ENCODE measurements around the gene PTCH1.

The PTCH1 gene

GRCh38 chr9:95444160-95444559 lies 72.6 kb downstream of the PTCH1 start:
- peaks cover 12 to 53% of the 10 kb centered on the region in 2 experiments; a peak in 2 of 3 replicates for H3K36me3 ChIP-seq (ENCODE audit: control insufficient read depth in 2 of 2, insufficient read depth in 1 of 2, low read length in 2 of 2)
- no peaks in the 10 kb centered on the region for H3K4me1 ChIP-seq (ENCODE audit: control insufficient read depth, insufficient read depth, low read length)
- POLR2A ChIA-PET = interaction anchor here (0.7 to 0.9 kb wide), 2 partner anchors 19 to 432 kb away, joined by 4 to 5 read pairs; partner anchors contain the start of gene ERCC6L2

DNA sequence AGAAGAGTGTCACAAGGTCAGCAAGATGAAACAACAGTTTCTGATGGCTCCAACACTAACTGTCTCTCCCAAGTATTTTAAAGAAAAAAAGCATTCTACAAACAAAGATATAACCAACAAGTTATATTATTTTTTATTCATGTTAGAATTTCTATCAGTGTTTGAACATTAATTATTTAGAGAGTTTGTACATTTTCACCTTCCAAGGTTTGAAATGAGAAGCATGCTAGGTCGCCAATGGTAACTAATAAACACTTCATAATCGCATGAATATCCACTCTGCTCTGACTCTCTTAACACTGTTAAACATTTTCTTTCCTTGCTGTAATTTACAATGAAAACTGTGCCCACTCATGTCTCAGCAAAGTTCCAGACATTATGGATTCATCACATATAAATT lies 73.5 kb downstream of the PTCH1 start:
- H3K9me3 ChIP-seq (ENCODE audit: control insufficient read depth, insufficient read depth, low read depth, low read length) = no peaks in the 10 kb centered on the region
- ChIA-PET POLR2A (interaction anchor here (0.7 kb wide), 1 partner anchor 432 kb away, joined by 4 read pairs; the partner anchor contains the start of gene ERCC6L2), CTCF (no interaction called here)
- H3K27ac ChIP-seq (ENCODE audit: extremely low read depth, low read depth, low read length) = no peak overlapping the region
- H3K4me3 ChIP-seq (ENCODE audit: low read depth, low read length) = no peak overlapping the region
- TF ChIP-seq ZNF670 (tag by site-specific recombination; IDR thresholded peaks at IDR 0.05; ENCODE audit: low read depth) (no peak), ZFP37 (tag by site-specific recombination; IDR thresholded peaks at IDR 0.05) (no peak), KLF1 (tag by site-specific recombination; IDR thresholded peaks at IDR 0.05) (no peak), ZNF24 (tag by site-specific recombination; IDR thresholded peaks at IDR 0.05) (no peak), ZSCAN23 (tag by site-specific recombination; IDR thresholded peaks at IDR 0.05) (no peak), GLI2 (tag by site-specific recombination; IDR thresholded peaks at IDR 0.05; ENCODE audit: borderline replicate concordance, low read depth) (no peak), IKZF3 (tag by site-specific recombination; IDR thresholded peaks at IDR 0.05) (no peak), ZNF707 (tag by site-specific recombination; IDR thresholded peaks at IDR 0.05) (no peak), ZNF302 (tag by site-specific recombination; IDR thresholded peaks at IDR 0.05; ENCODE audit: low read depth) (no peak), KLF10 (tag by site-specific recombination; IDR thresholded peaks at IDR 0.05) (no peak), ZNF362 (tag by site-specific recombination; IDR thresholded peaks at IDR 0.05) (no peak), SALL2 (tag by site-specific recombination; IDR thresholded peaks at IDR 0.05; ENCODE audit: borderline replicate concordance) (no peak), ZNF174 (tag by site-specific recombination; IDR thresholded peaks at IDR 0.05) (no peak), ZNF571 (tag by site-specific recombination; IDR thresholded peaks at IDR 0.05) (no peak), ZNF426 (tag by site-specific recombination; IDR thresholded peaks at IDR 0.05) (no peak), HOXC10 (CRISPR knock-in tag; IDR thresholded peaks at IDR 0.05) (no peak), ZNF341 (tag by site-specific recombination; IDR thresholded peaks at IDR 0.05; ENCODE audit: low read depth) (no peak)
- TF ChIP-seq, protein P1, sequence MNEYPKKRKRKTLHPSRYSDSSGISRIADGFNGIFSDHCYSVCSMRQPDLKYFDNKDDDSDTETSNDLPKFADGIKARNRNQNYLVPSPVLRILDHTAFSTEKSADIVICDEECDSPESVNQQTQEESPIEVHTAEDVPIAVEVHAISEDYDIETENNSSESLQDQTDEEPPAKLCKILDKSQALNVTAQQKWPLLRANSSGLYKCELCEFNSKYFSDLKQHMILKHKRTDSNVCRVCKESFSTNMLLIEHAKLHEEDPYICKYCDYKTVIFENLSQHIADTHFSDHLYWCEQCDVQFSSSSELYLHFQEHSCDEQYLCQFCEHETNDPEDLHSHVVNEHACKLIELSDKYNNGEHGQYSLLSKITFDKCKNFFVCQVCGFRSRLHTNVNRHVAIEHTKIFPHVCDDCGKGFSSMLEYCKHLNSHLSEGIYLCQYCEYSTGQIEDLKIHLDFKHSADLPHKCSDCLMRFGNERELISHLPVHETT (tag by site-specific recombination; IDR thresholded peaks at IDR 0.05) = no peak
- TF ChIP-seq, protein P2, sequence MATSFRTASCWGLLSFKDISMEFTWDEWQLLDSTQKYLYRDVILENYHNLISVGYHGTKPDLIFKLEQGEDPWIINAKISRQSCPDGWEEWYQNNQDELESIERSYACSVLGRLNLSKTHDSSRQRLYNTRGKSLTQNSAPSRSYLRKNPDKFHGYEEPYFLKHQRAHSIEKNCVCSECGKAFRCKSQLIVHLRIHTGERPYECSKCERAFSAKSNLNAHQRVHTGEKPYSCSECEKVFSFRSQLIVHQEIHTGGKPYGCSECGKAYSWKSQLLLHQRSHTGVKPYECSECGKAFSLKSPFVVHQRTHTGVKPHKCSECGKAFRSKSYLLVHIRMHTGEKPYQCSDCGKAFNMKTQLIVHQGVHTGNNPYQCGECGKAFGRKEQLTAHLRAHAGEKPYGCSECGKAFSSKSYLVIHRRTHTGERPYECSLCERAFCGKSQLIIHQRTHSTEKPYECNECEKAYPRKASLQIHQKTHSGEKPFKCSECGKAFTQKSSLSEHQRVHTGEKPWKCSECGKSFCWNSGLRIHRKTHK (tag by site-specific recombination; IDR thresholded peaks at IDR 0.05) = no peak
- no peaks in the 10 kb centered on the region for H3K4me1 ChIP-seq (ENCODE audit: control insufficient read depth, insufficient read depth, low read length)
- H3K36me3 ChIP-seq (ENCODE audit: control insufficient read depth in 2 of 2, insufficient read depth in 1 of 2, low read length in 2 of 2) = peaks cover 12 to 44% of the 10 kb centered on the region in 2 experiments; a peak in 1 of 3 replicates

More at GRCh38 chr9:95444160-95444559, 72.6 kb downstream of the PTCH1 start:
- TF ChIP-seq ZFP37 (tag by site-specific recombination; IDR thresholded peaks at IDR 0.05) (no peak), ZFP3 (tag by site-specific recombination; IDR thresholded peaks at IDR 0.05; ENCODE audit: low read depth) (no peak)
- H3K9me3 ChIP-seq (ENCODE audit: control insufficient read depth, insufficient read depth, low read depth, low read length) = no peaks in the 10 kb centered on the region
- CTCF ChIA-PET = interaction anchor here (0.7 kb wide), 1 partner anchor 62 kb away, joined by 3 read pairs; no protein-coding TSS in a partner anchor
- no peak overlapping the region for H3K27ac ChIP-seq (ENCODE audit: extremely low read depth, low read depth, low read length)
- H3K4me3 ChIP-seq (ENCODE audit: low read depth, low read length) = no peak overlapping the region

All from HEK293 (cell line).